CD4-positive, alpha-beta T cell (primary cell): ENCODE results near the gene ZNF385D. TPM values are rescaled to one million over a fixed set of nuclear protein-coding genes. Genes with fewer than 3 reads are reported as not detected.
A peak's percentile ranks its signal among the peaks of the same experiment; 100 is the strongest.

Experiments used
- ATAC-seq: fragments of 200-7000 bp; cut with Tn5 transposase; one replicate; pipeline ENCODE4 v1.10.0; 2022; ENCODE audit warnings: mild to moderate bottlenecking; ENCODE audit not compliant: poor library complexity
- CTCF ChIA-PET: fragments of 350-600 bp; sonication (Branson Sonifier 250); formaldehyde crosslinking; loops from one replicate; lab custom pipeline; 2021; ENCODE audit warnings: antibody characterized with exemption, inconsistent platforms; lab: Charles Lee
- POLR2A ChIA-PET: fragments of 350-600 bp; sonication (Branson Sonifier 250); formaldehyde crosslinking; loops from one replicate; lab custom pipeline; 2021; ENCODE audit warnings: antibody characterized with exemption, inconsistent platforms; lab: Charles Lee
- DNase-seq, 14 experiments: peaks; one replicate each; pipeline ENCODE4 v3.0.0-alpha.2; 2013 to 2020; ENCODE audit warnings: mixed read lengths in 2 of 14
- H3K27ac ChIP-seq, 2 donors: one replicate each; pipeline versions ENCODE4 v1.5.1 to v1.7.0; 2013; ENCODE audit warnings: low read length in 2 of 2, low read depth in 1 of 2, mild to moderate bottlenecking in 1 of 2
- H3K27me3 ChIP-seq, 2 experiments: 1 replicate in 1 of 2; 2 replicates in 1 of 2; pipeline versions ENCODE4 v1.6.1 to v1.7.0; 2013; ENCODE audit warnings: low read length in 2 of 2, control low read depth in 1 of 2, mild to moderate bottlenecking in 1 of 2, moderate library complexity in 1 of 2; ENCODE audit not compliant: insufficient read depth in 2 of 2, control insufficient read depth in 1 of 2
- H3K36me3 ChIP-seq: one replicate; pipeline ENCODE4 v1.6.1; 2013; ENCODE audit warnings: low read length, control low read depth; ENCODE audit not compliant: insufficient read depth
- H3K4me1 ChIP-seq: one replicate; pipeline ENCODE4 v1.6.1; 2013; ENCODE audit warnings: low read length, control low read depth; ENCODE audit not compliant: insufficient read depth
- H3K4me3 ChIP-seq: one replicate; pipeline ENCODE4 v1.5.1; 2013; ENCODE audit warnings: mild to moderate bottlenecking, low read length, moderate library complexity
- H3K9me3 ChIP-seq, 2 experiments: 1 replicate in 1 of 2; 2 replicates in 1 of 2; pipeline versions ENCODE4 v1.6.1 to v1.7.0; 2013; ENCODE audit warnings: low read length in 2 of 2, mild to moderate bottlenecking in 2 of 2, control low read depth in 1 of 2, moderate library complexity in 1 of 2; ENCODE audit not compliant: control insufficient read depth in 1 of 2, insufficient read depth in 1 of 2
- H3K27ac Mint-ChIP-seq: one replicate; pipeline ENCODE4 v1.8.0; 2020; ENCODE audit warnings: mixed read lengths
- H3K27me3 Mint-ChIP-seq: one replicate; pipeline ENCODE4 v1.8.0; 2021; ENCODE audit warnings: mixed read lengths
- H3K36me3 Mint-ChIP-seq: one replicate; pipeline ENCODE4 v1.8.0; 2021; ENCODE audit warnings: low read depth, mixed read lengths
- H3K4me1 Mint-ChIP-seq: one replicate; pipeline ENCODE4 v1.8.0; 2021; ENCODE audit warnings: low read depth, mixed read lengths
- H3K4me3 Mint-ChIP-seq: one replicate; pipeline ENCODE4 v1.8.0; 2020; ENCODE audit warnings: mild to moderate bottlenecking, mixed read lengths
- H3K9me3 Mint-ChIP-seq: one replicate; pipeline ENCODE4 v1.8.0; 2020; ENCODE audit warnings: mixed read lengths
- CTCF ChIP-seq: fragments of 200-600 bp; IDR thresholded peaks from one replicate; pipeline ENCODE4 v1.8.0; 2022; ENCODE audit warnings: antibody characterized with exemption, mild to moderate bottlenecking
- intact Hi-C, 2 experiments: fragments of 100-400 bp; cut with DNase I in 1 of 2; cut with micrococcal nuclease in 1 of 2; formaldehyde crosslinking; loops; one replicate each; pipeline versions ENCODE4 v1.15.1 to v1.9.0; 2023 to 2025; cut with DNase I, micrococcal nuclease
- total RNA-seq, 174 experiments: library from RNA in 2 of 174; stranded (reverse) in 2 of 174; gene quantifications; one replicate each; pipeline ENCODE4 v1.2.3 and lab custom pipeline; 2021 to 2026

ZNF385D gene
- total RNA-seq, 2 experiments from 2014 or later, result not detected

- ATAC-seq (no peak), DNase-seq (peak in 2 of 14 experiments; percentile 1 to 26)
- H3K36me3 Mint-ChIP-seq, result no peaks in the 10 kb centered on the region
- intact Hi-C loops, result no loop called here
- ChIA-PET CTCF (no interaction called here), POLR2A (no interaction called here)
- H3K27me3 Mint-ChIP-seq, result no peaks in the 10 kb centered on the region
- Histone ChIP-seq H3K27ac (no peak overlapping the region), H3K4me3 (no peak overlapping the region), H3K36me3 (no peaks in the 10 kb centered on the region), H3K27me3 (no peaks in the 10 kb centered on the region), H3K4me1 (no peaks in the 10 kb centered on the region), H3K9me3 (no peaks in the 10 kb centered on the region)
- TF ChIP-seq CTCF, result no peak
- no peaks in the 10 kb centered on the region for H3K4me1 Mint-ChIP-seq
- H3K9me3 Mint-ChIP-seq, result no peaks in the 10 kb centered on the region
- H3K4me3 Mint-ChIP-seq, result no peak overlapping the region
- H3K27ac Mint-ChIP-seq, result no peak overlapping the region
Measured at GRCh38 chr3:21484828-21485144, 266.2 kb downstream of the ZNF385D start.

- ATAC-seq, result no peak
- Mint-ChIP-seq H3K4me3 (no peak overlapping the region), H3K36me3 (no peaks in the 10 kb centered on the region), H3K27me3 (no peaks in the 10 kb centered on the region), H3K9me3 (no peaks in the 10 kb centered on the region), H3K4me1 (no peaks in the 10 kb centered on the region), H3K27ac (no peak overlapping the region)
- H3K27me3 ChIP-seq, result no peaks in the 10 kb centered on the region
- H3K9me3 ChIP-seq, result no peaks in the 10 kb centered on the region
- no peak overlapping the region for H3K27ac ChIP-seq
- CTCF ChIA-PET, result no interaction called here
- intact Hi-C loops, result no loop called here
- no peaks in the 10 kb centered on the region for H3K36me3 ChIP-seq
- DNase-seq, result no peak
- no peaks in the 10 kb centered on the region for H3K4me1 ChIP-seq
- no peak for TF ChIP-seq CTCF
- no peak overlapping the region for H3K4me3 ChIP-seq
- POLR2A ChIA-PET, result no interaction called here
Measured at GRCh38 chr3:21484057-21484827, 266.8 kb downstream of the ZNF385D start.

- intact Hi-C loops, result no loop called here
- no peaks in the 10 kb centered on the region for H3K9me3 Mint-ChIP-seq
- CTCF ChIA-PET, result no interaction called here
Measured at GRCh38 chr3:21481991-21482390, 269.0 kb downstream of the ZNF385D start.

More at GRCh38 chr3:21481991-21482390, 269.0 kb downstream of the ZNF385D start:
- Histone ChIP-seq H3K4me3 (no peak overlapping the region), H3K4me1 (no peaks in the 10 kb centered on the region), H3K27me3 (no peaks in the 10 kb centered on the region), H3K36me3 (no peaks in the 10 kb centered on the region), H3K27ac (no peak overlapping the region), H3K9me3 (no peaks in the 10 kb centered on the region)
- ATAC-seq (no peak), DNase-seq (no peak)
- H3K36me3 Mint-ChIP-seq, result no peaks in the 10 kb centered on the region
- POLR2A ChIA-PET, result interaction anchor here (0.5 kb wide), 1 partner anchor 45 kb away, joined by 3 read pairs; no protein-coding TSS in a partner anchor
- no peaks in the 10 kb centered on the region for H3K27me3 Mint-ChIP-seq
- TF ChIP-seq CTCF, result no peak
- no peak overlapping the region for H3K4me3 Mint-ChIP-seq
- H3K4me1 Mint-ChIP-seq, result no peaks in the 10 kb centered on the region
- H3K27ac Mint-ChIP-seq, result no peak overlapping the region
